Esophagus muscularis mucosa (tissue), 4 donors: Measurements from ENCODE around the gene ACSF3. TPM values are rescaled to one million over a fixed set of nuclear protein-coding genes. Genes with fewer than 3 reads are reported as not detected.

Source experiments
- DNase-seq: peaks from one replicate; pipeline ENCODE4 v3.0.0-alpha.2; 2017; ENCODE audit errors: extremely low spot score
- H3K27ac ChIP-seq, 4 donors: fragments of 200-600 bp; sonication (generic); replicated peaks in 1 of 4; 1 replicate in 3 of 4; 2 replicates in 1 of 4; pipeline ENCODE4 v1.5.1; 2016 to 2019; ENCODE audit warnings: mild to moderate bottlenecking in 1 of 4
- H3K27me3 ChIP-seq, 4 donors: fragments of 200-600 bp; sonication (generic); one replicate each; pipeline versions ENCODE4 v1.5.1 to v1.6.0; 2016 to 2019
- H3K36me3 ChIP-seq, 4 donors: fragments of 200-600 bp; sonication (generic); one replicate each; pipeline ENCODE4 v1.5.1; 2016 to 2019
- H3K4me1 ChIP-seq, 4 donors: fragments of 200-600 bp; sonication (generic); one replicate each; pipeline ENCODE4 v1.5.1; 2016 to 2019
- H3K4me3 ChIP-seq, 4 donors: fragments of 200-600 bp; sonication (generic); 1 replicate in 2 of 4; 2 replicates in 2 of 4; pipeline ENCODE4 v1.5.1; 2016 to 2019; ENCODE audit warnings: mild to moderate bottlenecking in 4 of 4, moderate library complexity in 1 of 4
- H3K9me3 ChIP-seq, 4 donors: fragments of 200-600 bp; sonication (generic); 1 replicate in 3 of 4; 2 replicates in 1 of 4; pipeline ENCODE4 v1.5.1; 2016 to 2019
- CTCF ChIP-seq, 3 experiments: fragments of 200-600 bp in 2 of 3; fragments of 450-650 bp in 1 of 3; sonication (generic) in 2 of 3; IDR thresholded peaks; one replicate each; pipeline ENCODE4 v1.5.1; 2017 to 2019; ENCODE audit warnings: antibody characterized with exemption in 3 of 3, mild to moderate bottlenecking in 2 of 3, moderate library complexity in 1 of 3
- EP300 ChIP-seq: sonication (generic); formaldehyde crosslinking; IDR thresholded peaks from one replicate; pipeline ENCODE4 v1.6.1; 2017; ENCODE audit warnings: antibody characterized with exemption
- POLR2A ChIP-seq: fragments of 450-650 bp; IDR thresholded peaks from one replicate; pipeline ENCODE4 v1.6.1; 2017; ENCODE audit warnings: antibody characterized with exemption, moderate library complexity, mild to moderate bottlenecking, low read depth
- POLR2AphosphoS5 ChIP-seq, 2 donors: sonication (generic); formaldehyde crosslinking; IDR thresholded peaks; one replicate each; pipeline ENCODE4 v1.6.1; 2017; ENCODE audit warnings: antibody characterized with exemption in 2 of 2
- WGBS: methylation state at CpG from one replicate; pipeline ENCODE4 v1.1.5; 2018; 5-methylcytosine and 5-hydroxymethylcytosine counted together
- intact Hi-C: fragments of 100-400 bp; cut with DNase I; formaldehyde crosslinking; loops from one replicate; pipeline ENCODE4 v1.15.1; 2023
- total RNA-seq, 4 donors: library from RNA; depleted of rRNA; stranded (reverse); fragments of >200 nt; gene quantifications; one replicate each; pipeline versions ENCODE4 v1.1.0 to v1.2.1, GENCODE V29; 2016

ACSF3 gene
- total RNA-seq, 4 donors from 2014 or later, result 23.5 to 29.8 (median 27.2) TPM

DNA sequence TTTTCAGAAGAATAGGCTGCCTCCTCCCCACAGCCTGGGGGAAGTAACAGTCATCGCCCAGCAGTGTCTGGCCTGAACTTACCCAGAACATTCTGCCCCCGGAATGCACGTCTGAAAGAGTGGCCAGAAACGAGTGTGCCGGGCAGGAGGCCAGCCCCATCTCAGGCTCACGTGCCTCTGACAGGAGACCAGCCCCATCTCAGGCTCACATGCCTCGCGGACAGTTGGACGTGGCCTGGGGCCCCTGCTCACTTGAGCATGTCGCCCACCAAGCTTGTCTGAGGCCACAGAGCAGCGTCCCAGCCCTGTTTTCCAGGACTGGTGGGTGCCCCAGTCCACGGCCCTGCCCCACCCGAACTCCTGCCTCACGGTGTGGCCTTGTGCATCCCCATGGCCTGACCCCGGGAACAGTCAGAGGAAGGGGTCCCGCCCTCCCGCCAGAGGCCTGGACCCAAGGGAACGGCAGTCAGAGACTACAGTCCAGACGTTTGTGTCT, 61.6 kb downstream of the ACSF3 start:
- peaks cover 29 to 35% (median 30%) of the 10 kb centered on the region in 4 donors for H3K4me1 ChIP-seq
- intact Hi-C loops, result no loop called here
- H3K36me3 ChIP-seq, result peaks cover 3 to 26% (median 20%) of the 10 kb centered on the region in 4 donors
- no peaks in the 10 kb centered on the region for H3K9me3 ChIP-seq
- H3K4me3 ChIP-seq, result no peak overlapping the region
- WGBS, result 27% methylated on average over 7 of the region's 19 CpGs
- peak; percentile 94 for DNase-seq
- peak overlapping the region in 2 of 4 donors; percentile 39 to 45 for H3K27ac ChIP-seq
- TF ChIP-seq EP300 (peak; percentile 10), POLR2AphosphoS5 (IDR thresholded peaks at IDR 0.05) (peak; percentile 47 to 85), POLR2A (no peak), CTCF (IDR thresholded peaks at IDR 0.05) (no peak)
- peaks cover 0 to 6% (median 0%) of the 10 kb centered on the region in 4 donors for H3K27me3 ChIP-seq

GRCh38 chr16:89155851-89156739, 62.4 kb downstream of the ACSF3 start:
- WGBS, result 79% methylated on average over 18 of the region's 24 CpGs
- Histone ChIP-seq H3K36me3 (peaks cover 2 to 18% (median 11%) of the 10 kb centered on the region in 4 donors), H3K4me3 (no peak overlapping the region), H3K27me3 (peaks cover 0 to 14% (median 0%) of the 10 kb centered on the region in 4 donors), H3K4me1 (peaks cover 29 to 35% (median 30%) of the 10 kb centered on the region in 4 donors), H3K9me3 (no peaks in the 10 kb centered on the region), H3K27ac (no peak overlapping the region)
- intact Hi-C loops, result no loop called here
- TF ChIP-seq POLR2AphosphoS5 (IDR thresholded peaks at IDR 0.05) (peak in 1 of 2 donors; percentile 6), POLR2A (no peak)
- DNase-seq, result no peak

DNA sequence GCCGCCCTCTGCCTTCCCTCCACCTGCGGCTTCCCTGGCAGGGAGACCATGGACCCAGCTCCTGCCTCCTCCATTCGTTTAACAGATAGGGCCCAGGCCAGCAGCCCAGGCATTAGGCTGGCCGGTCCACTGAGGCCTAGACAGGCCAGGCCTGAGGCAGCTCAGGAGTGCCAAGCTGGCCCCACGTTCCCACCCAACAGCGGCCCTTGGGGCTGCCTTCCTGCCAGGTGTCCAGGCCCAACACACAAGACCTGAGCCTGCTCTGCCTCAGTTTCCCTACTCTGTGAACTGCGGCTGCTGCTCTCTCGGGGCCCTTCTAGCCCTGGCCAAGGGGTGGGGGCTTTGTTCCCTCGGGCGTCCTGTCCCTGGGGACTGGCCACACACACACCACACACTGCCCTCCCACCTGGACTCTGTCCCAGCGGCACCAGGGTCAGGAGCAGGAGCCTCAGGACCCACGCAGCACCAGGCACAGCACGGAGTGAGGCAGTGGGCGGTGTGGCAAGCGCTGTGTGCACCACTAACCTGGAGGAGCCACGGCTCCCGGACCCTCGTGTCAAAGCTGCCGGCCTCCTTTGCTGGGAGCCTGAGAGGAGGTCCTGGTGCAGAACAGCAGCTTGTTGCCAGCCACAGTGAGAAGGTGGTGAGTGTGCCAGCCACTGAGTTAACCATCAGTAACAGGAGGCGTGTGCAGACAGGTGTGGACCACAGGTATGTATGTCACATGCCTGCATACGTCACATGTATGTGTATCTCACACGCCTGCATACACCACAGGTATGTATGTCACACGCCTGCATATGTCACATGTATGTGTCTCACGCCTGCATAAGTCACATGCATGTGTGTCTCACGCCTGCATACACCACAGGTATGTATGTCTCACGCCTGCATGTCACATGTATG, 63.3 kb downstream of the ACSF3 start:
- Histone ChIP-seq H3K27ac (no peak overlapping the region), H3K4me1 (peaks cover 29 to 35% (median 30%) of the 10 kb centered on the region in 4 donors), H3K36me3 (peaks cover 0 to 9% (median 4%) of the 10 kb centered on the region in 4 donors), H3K9me3 (no peaks in the 10 kb centered on the region), H3K4me3 (no peak overlapping the region), H3K27me3 (peaks cover 0 to 23% (median 0%) of the 10 kb centered on the region in 4 donors)
- 81% methylated on average over 12 of the region's 26 CpGs for WGBS
- intact Hi-C loops, result no loop called here
- DNase-seq, result no peak
- TF ChIP-seq CTCF (IDR thresholded peaks at IDR 0.05), result no peak
- no peak for TF ChIP-seq POLR2A
- TF ChIP-seq EP300, result no peak
- TF ChIP-seq POLR2AphosphoS5 (IDR thresholded peaks at IDR 0.05), result no peak

DNA sequence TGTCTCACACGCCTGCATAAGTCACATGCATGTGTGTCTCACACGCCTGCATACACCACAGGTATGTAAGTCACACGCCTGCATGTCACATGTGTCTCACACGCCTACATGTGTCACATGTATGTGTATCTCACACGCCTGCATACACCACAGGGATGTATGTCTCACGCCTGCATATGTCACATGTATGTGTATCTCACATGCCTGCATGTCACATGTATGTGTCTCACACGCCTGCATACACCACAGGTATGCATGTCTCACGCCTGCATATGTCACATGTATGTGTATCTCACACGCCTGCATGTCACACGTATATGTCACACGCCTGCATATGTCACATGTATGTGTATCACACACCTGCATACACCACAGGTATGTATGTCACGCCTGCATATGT, 64.1 kb downstream of the ACSF3 start:
- H3K9me3 ChIP-seq, result no peaks in the 10 kb centered on the region
- intact Hi-C loops, result no loop called here
- TF ChIP-seq CTCF (IDR thresholded peaks at IDR 0.05), result no peak
- TF ChIP-seq EP300, result no peak
- H3K27me3 ChIP-seq, result peaks cover 0 to 31% (median 0%) of the 10 kb centered on the region in 4 donors
- H3K4me1 ChIP-seq, result peaks cover 29 to 35% (median 30%) of the 10 kb centered on the region in 4 donors
- no peak overlapping the region for H3K27ac ChIP-seq
- 92% methylated on average over 12 of the region's 12 CpGs for WGBS
- DNase-seq, result no peak
- H3K4me3 ChIP-seq, result no peak overlapping the region
- H3K36me3 ChIP-seq, result peaks cover 0 to 1% (median under 1%) of the 10 kb centered on the region in 4 donors
